HUES6 (cell line): Measurements from ENCODE around the gene ATP2B2.

Experiments used
- H3K27ac ChIP-seq: 2 replicates; pipeline ENCODE4 v1.7.0; 2013; ENCODE audit warnings: low read depth, mild to moderate bottlenecking, low read length, inconsistent platforms
- H3K27me3 ChIP-seq: 2 replicates; pipeline ENCODE4 v1.6.1; 2013; ENCODE audit warnings: low read length; ENCODE audit not compliant: control insufficient read depth, insufficient read depth
- H3K36me3 ChIP-seq: 2 replicates; pipeline ENCODE4 v1.6.1; 2013; ENCODE audit warnings: low read length; ENCODE audit not compliant: control insufficient read depth, insufficient read depth
- H3K4me1 ChIP-seq: 2 replicates; pipeline ENCODE4 v1.6.1; 2013; ENCODE audit warnings: low read length; ENCODE audit not compliant: control insufficient read depth, insufficient read depth
- H3K4me3 ChIP-seq: 2 replicates; pipeline ENCODE4 v1.5.1; 2013; ENCODE audit warnings: low read depth, low read length
- H3K9ac ChIP-seq: one replicate; pipeline ENCODE4 v1.6.1; 2013; ENCODE audit warnings: mild to moderate bottlenecking, low read length
- H3K9me3 ChIP-seq: 2 replicates; pipeline ENCODE4 v1.6.1; 2013; ENCODE audit warnings: low read depth, low read length; ENCODE audit not compliant: control insufficient read depth, insufficient read depth

Gene ATP2B2

GRCh38 chr3:10479311-10479710, 26.1 kb downstream of the ATP2B2 start:
- Histone ChIP-seq H3K36me3 (no peaks in the 10 kb centered on the region), H3K9me3 (peaks cover 5% of the 10 kb centered on the region; the same call in 1 of the 2 replicates), H3K4me1 (no peaks in the 10 kb centered on the region), H3K27me3 (no peaks in the 10 kb centered on the region), H3K4me3 (no peak overlapping the region), H3K9ac (no peak overlapping the region), H3K27ac (no peak overlapping the region)

- H3K36me3 ChIP-seq = no peaks in the 10 kb centered on the region
- no peak overlapping the region for H3K27ac ChIP-seq
- no peak overlapping the region for H3K4me3 ChIP-seq
- H3K9me3 ChIP-seq = peaks cover 5% of the 10 kb centered on the region; the same call in 1 of the 2 replicates
- no peaks in the 10 kb centered on the region for H3K4me1 ChIP-seq
- H3K9ac ChIP-seq = no peak overlapping the region
- no peaks in the 10 kb centered on the region for H3K27me3 ChIP-seq
These were observed 29.4 kb downstream of the ATP2B2 start for GRCh38 chr3:10475983-10476382.

- no peak overlapping the region for H3K9ac ChIP-seq
- no peak overlapping the region for H3K27ac ChIP-seq
These were observed 30.5 kb downstream of the ATP2B2 start for GRCh38 chr3:10474847-10475246.

DNA sequence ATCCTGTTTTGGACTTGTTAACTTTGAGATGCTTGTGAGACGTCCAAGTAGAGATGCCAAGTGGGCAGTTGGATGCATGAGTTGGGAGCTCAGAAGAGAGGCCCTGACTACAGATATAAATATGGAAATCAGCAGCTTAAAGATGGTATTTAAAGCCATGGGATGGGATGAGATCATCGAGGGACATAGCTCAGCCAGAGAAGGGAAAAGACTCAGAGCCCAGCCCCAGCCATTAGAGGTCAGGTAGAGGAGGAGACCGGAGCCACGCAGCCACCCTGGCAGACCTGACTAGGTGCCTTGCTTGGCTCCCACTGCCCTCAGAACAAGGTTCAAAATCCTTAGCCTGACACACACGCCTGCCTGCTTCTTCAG, 31.1 kb downstream of the ATP2B2 start:
- no peak overlapping the region for H3K4me3 ChIP-seq
- H3K36me3 ChIP-seq = no peaks in the 10 kb centered on the region
- no peak overlapping the region for H3K9ac ChIP-seq
- no peak overlapping the region for H3K27ac ChIP-seq
- 0 out of 2 replicates have a peak, but pooled peaks cover 5% of the 10 kb centered on the region for H3K4me1 ChIP-seq
- no peaks in the 10 kb centered on the region for H3K27me3 ChIP-seq
- H3K9me3 ChIP-seq = peaks cover 5% of the 10 kb centered on the region; the same call in 1 of the 2 replicates

More at GRCh38 chr3:10474847-10475246, 30.5 kb downstream of the ATP2B2 start:
- Histone ChIP-seq H3K4me3 (no peak overlapping the region), H3K36me3 (no peaks in the 10 kb centered on the region), H3K9me3 (peaks cover 5% of the 10 kb centered on the region; the same call in 1 of the 2 replicates), H3K4me1 (0 out of 2 replicates have a peak, but pooled peaks cover 5% of the 10 kb centered on the region), H3K27me3 (no peaks in the 10 kb centered on the region)

- 0 out of 2 replicates have a peak, but pooled peaks cover 5% of the 10 kb centered on the region for H3K4me1 ChIP-seq
- no peak overlapping the region for H3K9ac ChIP-seq
- no peak overlapping the region for H3K27ac ChIP-seq
- no peaks in the 10 kb centered on the region for H3K36me3 ChIP-seq
- no peak overlapping the region for H3K4me3 ChIP-seq
- H3K27me3 ChIP-seq = no peaks in the 10 kb centered on the region
- H3K9me3 ChIP-seq = peaks cover 4% of the 10 kb centered on the region; the same call in 1 of the 2 replicates
These were observed 31.7 kb downstream of the ATP2B2 start for GRCh38 chr3:10473581-10474274.

DNA sequence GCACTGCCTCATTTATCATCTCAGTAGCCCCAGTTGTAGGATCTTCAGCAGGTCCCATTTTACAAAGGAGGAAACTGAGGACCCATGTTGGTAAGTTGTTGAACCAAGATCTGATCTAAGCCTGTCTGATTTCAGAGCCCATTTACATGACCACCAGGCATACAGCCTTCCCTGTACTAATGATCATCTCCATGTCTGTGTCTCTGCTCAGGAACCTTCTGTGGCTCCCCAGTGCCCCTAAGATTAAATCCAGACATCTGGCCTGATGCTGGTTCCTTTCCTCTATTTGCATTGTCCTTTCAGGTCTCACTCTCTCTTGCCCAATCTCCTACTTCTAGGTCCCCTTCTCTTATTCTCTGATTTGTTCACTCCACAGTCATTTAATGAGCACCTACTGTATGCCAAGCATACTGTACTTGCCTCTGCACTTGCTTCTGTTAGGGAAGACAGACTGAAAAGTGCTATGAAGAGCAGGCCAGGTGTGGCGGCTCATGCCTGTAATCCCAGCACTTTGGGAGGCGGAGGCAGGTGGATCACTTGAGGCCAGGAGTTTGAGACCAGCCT, 32.4 kb downstream of the ATP2B2 start:
- H3K27ac ChIP-seq = no peak overlapping the region
- no peak overlapping the region for H3K9ac ChIP-seq
- H3K27me3 ChIP-seq = no peaks in the 10 kb centered on the region
- H3K36me3 ChIP-seq = no peaks in the 10 kb centered on the region
- H3K9me3 ChIP-seq = no peaks in the 10 kb centered on the region
- H3K4me3 ChIP-seq = no peak overlapping the region
- H3K4me1 ChIP-seq = 0 out of 2 replicates have a peak, but pooled peaks cover 5% of the 10 kb centered on the region

DNA sequence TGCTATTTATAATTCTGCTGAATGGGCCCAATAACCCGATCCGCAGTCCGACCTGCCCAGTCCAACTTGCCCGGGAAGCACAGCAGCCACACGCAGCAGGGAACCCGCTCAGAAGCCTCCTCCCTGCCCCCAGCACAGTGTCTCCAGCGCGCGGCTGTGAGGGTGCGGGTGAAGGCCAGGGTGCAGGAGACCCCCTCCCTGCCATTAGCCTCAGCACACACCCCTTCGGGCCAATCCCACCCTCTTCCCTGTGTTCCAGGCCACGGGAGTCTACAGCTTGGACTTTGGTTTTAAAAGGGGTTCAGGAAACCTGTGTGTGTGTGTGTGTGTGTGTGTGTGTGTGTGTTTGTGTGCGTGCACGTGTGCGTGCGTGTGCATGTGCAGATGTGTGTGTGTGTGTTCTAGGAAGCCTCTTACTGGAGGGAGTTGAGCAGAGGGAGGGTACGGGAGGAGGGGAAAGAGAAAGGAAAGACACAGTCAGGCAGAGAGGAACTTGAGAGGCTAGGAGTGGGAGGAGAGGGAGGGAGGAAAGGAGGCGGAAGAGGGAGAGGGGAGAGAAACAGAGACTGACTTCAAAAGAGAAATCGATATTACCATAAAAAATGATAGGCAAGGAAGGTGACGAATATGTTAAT, 34.2 kb downstream of the ATP2B2 start:
- Histone ChIP-seq H3K36me3 (no peaks in the 10 kb centered on the region), H3K4me3 (peak overlapping the region; percentile 37; the same call in 1 of the 2 replicates)

GRCh38 chr3:10470120-10471053, 35.0 kb downstream of the ATP2B2 start:
- Histone ChIP-seq H3K27ac (no peak overlapping the region), H3K36me3 (no peaks in the 10 kb centered on the region), H3K4me3 (peak overlapping the region; percentile 37; the same call in 1 of the 2 replicates), H3K9ac (no peak overlapping the region), H3K27me3 (no peaks in the 10 kb centered on the region), H3K9me3 (no peaks in the 10 kb centered on the region), H3K4me1 (0 out of 2 replicates have a peak, but pooled peaks cover 5% of the 10 kb centered on the region)

More for the DNA sequence above, 34.2 kb downstream of the ATP2B2 start:
- no peaks in the 10 kb centered on the region for H3K27me3 ChIP-seq
- H3K9me3 ChIP-seq = no peaks in the 10 kb centered on the region
- H3K9ac ChIP-seq = no peak overlapping the region
- H3K4me1 ChIP-seq = 0 out of 2 replicates have a peak, but pooled peaks cover 5% of the 10 kb centered on the region
- no peak overlapping the region for H3K27ac ChIP-seq

DNA sequence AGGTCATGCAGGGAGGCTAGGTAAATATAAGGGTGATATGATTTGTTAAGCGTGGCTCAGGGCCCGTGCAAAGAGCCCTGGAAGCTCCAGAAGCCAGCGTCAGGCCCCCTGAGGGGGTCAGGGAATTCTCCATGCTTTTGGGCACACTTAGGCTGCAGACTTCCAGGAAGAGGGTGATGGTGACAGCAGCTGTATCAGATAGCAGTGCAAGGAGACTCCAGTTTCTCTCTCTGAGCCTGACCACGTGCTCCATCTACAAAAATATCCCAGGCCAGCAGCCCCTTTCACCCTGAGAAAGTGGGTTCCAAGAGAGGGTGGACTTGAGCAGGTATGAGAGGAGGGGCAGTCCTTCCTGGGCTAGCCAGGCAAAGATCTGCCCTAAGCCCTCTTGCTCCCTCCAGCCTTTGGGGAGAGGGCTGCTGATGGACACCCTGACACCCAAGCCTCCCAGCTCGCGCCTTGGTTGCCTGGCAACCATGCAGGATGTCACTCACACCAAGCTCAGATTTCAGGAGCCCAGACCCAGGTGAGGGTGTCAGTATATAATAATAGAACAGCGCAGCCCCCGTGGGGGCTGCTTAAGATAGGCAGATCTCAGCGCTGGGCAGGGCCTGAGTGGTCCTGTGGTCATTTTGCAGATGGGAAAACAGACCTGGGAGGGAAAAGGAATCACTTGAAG, 35.8 kb downstream of the ATP2B2 start:
- no peak overlapping the region for H3K27ac ChIP-seq
- H3K27me3 ChIP-seq = no peaks in the 10 kb centered on the region
- no peak overlapping the region for H3K9ac ChIP-seq
- H3K4me1 ChIP-seq = 0 out of 2 replicates have a peak, but pooled peaks cover 5% of the 10 kb centered on the region
- H3K9me3 ChIP-seq = no peaks in the 10 kb centered on the region
- no peaks in the 10 kb centered on the region for H3K36me3 ChIP-seq
- no peak overlapping the region for H3K4me3 ChIP-seq
